ENCODE measurements around the gene CITED4.

CITED4 gene

DNA sequence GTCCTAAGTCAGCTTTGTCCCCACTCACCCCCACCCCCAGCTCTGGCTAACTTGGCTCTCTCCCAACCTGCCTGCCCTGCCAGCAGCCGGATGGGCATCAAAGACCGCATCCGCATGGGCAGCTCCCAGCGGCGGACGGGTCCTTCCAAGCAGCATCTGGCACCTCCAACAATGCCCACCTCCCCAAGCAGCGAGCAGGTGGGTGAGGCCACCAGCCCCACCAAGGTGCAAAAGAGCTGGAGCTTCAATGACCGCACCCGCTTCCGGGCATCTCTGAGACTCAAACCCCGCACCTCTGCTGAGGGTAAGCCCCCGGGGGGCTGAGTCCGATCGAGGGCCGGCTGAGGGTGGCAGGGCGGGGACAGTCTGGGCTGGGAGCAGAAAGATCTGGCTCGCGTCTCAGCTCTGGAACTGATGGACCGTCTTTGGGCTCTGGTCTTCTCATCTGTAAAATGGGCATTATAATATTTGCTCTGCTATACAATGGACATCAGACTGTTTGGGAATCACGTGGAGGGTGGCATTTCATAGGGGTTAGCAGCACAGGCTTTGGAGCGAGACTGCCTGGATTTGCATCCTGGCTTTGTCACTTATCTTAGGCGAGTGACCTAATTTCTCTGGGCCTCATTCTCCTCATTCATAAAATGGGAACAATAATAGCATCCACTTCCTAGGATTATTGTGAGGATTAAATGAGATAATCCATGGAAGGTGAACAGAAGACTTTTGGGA is 31.0 kb downstream of the CITED4 start:
- DNase-seq = no peak

DNA sequence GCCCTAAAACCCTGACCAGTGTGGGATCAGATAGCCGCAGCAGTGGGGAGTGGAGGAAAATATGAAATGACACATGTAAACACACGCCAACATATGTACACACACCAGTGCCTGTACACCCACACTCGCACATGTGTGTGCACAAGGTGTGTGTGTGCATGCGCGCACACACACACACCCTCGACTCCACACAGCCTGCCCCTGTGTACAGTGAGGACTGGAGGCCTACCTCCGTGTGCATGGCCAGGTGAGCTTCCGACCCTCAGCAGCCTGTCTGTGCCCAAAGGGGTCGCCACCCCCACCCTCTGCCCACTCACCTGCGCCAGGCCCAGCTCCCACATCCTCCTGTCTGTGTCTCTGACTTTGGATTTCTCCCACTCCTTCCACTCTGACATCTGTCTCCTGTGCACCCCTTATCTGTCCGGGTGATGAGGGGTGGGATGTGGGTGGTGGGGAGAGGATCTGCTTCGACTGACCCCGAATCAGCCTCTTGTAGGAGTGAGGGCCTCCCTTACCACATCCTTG is 31.7 kb downstream of the CITED4 start:
- no peak for DNase-seq

DNA sequence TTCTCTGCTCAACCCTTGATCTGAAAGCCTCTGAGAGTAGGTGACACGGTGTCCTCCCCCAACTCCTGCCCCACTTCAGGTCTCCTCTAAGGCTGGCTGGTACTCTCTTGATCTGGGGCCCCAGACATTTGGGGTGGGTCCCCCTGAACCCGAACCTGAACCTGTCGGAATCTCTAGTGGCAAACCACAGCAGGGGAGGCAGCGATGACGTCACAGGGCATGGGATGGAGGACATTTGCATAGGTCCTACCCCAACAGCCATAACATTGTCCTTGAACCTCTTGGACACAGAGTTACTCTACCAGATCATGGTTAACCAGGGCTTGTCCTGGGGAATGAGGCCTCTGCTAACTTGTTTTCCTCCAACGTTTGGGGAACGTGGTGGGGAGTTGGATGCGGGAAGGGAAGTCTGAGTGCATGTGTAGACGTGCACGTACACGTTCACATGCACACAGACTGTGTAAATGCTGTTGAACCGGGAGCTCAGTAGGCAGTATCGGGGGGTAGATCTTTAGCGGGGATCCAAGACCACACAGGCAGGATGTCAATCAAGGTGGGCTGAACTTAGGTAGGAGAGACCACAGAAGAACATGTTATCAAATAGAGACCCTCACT is 32.4 kb downstream of the CITED4 start:
- DNase-seq = no peak

DNA sequence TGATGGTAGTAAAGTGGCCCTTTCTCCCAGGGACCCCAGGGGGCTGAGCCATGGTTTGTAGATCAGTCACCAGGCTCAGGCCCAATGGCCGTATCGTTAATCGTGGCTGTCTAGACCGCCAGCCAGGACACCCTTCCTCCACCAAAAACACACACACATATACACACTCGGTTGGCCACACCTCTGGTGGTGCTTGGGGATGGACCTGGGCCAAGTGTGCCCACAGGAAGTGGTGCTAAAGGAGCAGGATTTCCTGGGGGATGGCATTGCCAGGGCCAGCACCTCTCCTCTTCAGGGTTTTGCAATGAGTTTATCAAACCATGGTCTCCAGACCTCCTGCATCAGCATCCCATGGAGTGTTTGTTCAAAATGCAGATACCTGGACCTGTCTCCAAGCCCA is 36.2 kb downstream of the CITED4 start:
- no peak for DNase-seq

DNA sequence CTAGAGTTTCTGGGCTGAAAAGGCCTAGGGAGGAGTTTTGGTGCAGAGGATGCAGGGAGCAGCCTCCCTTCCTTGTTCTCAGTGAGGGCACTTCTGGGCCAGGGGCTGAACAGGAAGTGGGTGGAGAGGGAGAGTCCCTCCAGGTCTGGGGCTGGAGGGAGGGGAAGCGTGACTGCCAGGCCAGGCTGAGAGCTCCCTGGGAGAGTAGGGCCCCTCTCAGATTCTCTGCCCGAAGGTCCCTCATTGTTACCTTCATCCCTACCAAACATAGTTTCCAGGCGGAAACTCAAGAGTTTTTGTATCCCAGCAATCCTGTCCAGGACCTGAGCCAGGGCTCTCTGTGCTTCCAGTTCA is 36.8 kb downstream of the CITED4 start:
- DNase-seq = no peak

DNA sequence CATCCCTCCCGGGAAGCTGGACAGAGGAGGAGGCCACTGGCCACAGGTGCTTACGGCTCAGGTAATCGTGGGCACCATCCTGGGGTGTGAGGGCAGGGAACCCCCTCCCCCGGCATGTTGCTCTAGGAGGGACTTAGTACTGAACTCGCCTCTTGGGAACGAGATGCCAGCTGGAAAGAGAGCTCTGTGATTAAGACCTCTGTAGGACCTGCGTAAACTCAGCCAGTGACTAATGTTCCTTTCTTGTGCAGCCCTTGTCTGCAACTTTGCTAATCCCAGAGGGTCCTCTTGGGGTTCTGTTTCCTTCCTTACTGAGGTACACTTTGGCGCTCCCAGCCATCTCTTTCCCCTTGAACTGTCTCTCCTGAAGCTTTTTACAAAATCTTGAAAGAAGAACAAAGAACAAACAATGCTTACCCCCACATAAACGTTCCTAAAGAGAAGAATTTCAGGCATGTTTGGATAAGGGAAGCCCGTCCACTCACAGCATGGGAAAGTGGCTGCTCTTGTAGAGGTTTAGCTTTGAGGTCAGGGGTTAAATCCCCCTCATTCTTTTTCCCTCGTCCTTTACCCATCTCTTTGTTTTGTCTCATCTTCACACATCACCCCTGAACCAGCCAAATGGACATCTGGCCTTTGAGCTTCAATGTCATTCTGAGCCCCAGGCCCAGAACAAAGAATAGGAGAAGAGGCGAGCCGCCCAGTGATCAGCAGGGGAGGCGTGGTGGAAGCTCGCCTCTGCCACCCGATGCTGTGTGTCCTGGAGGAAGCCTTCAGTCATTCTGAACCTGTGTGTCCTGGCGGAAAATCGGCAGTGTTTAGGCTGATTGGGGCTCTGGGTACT is 37.4 kb downstream of the CITED4 start:
- DNase-seq = no peak

DNA sequence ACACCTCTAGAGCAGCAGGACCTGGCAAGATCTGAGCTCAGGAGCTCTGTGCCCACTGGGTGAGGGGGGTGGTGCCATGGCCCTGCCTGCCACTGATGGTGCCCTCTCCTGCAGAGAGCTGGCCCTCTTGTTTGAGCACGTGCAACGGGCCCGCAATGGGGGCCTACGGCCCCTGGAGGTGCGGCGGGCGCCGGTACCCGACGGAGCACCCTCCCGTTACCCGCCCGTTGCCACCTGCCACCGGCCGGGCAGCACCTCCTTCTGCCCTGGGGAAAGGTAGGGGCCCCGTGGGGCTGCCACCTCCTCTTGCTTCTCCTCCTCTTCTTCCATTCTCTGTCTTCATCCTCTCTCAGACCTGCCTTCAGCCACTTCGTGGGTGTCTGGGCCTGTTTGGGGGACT is 38.2 kb downstream of the CITED4 start:
- DNase-seq = no peak

DNA sequence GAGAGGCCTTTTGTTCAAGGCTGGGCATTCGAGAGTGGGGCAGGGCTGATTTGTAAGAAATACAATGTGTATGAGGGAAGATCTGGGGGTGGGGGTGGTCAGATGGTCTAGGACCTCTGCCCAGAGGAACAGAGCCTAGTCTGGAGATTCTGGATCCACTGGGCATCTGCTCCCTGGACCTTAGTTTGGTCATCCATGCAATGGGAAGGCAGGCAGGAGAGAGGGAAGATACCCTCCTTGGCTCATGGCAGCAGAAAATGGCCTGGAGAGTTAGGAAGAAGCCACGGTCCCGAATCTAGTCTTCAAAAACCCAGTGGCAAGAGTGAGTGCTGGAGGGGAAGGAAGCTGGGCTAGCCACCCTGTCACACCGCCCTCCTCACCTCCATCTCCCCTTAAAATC is 38.8 kb downstream of the CITED4 start:
- DNase-seq = no peak

DNA sequence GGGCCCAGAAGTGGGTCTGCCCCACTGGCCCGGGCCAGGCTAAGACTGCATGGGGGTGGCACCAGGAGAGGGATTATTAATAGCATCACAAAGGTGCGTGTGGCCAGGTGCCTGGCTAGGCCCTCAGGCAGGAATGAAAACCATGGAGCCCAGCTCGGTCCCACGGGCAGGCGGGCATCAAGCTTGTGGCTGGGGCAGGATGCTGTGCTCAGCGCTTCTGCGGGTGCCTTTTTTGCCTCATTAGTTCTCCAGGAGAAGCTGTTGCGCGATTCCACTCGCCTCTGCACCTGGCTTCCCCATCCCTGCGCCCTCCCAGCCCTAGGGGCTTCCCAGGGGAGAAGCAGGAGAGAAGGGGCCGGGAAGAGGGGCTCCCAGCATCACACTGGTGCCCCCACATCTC is 39.3 kb downstream of the CITED4 start:
- DNase-seq = no peak

DNA sequence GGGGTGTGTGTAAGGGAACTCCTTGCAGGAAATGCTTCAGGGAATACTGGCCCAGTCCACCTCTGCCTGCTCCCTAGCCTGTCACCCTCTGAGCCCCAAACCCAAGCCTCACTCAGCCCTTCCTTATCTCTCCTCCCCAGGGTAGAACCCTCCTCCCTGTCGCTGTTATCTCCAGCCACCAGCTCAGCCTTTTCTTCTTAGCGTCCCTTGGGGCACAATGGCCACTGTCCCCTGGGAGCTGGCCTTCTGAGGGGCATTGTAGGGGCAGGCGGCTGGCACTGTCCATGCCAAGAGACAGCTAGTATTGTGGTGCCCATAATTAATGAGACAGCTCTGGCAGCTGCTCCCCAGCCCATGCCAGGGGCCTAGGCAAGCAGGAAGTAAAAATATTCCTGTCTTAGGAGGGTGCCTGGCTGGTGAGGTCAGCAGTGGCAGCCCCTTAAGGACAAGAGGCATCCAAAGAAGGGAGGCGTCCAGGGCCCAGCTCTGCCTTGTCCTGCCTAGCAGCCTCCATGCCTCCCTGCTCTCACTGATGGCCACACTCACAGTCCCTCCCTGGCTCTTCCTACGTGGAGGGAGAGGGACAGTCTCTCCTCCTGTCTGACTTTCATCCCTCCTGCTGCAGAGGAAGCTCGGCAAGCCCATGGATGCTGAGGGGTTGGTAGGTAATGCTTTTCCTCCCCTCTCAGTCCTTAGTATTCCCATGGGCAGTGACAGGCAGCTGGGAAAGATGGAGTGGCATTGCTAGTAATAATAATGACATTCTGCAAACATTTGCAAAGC is 41.1 kb downstream of the CITED4 start:
- peak in 1 of 2 experiments; percentile 18 for DNase-seq

DNA sequence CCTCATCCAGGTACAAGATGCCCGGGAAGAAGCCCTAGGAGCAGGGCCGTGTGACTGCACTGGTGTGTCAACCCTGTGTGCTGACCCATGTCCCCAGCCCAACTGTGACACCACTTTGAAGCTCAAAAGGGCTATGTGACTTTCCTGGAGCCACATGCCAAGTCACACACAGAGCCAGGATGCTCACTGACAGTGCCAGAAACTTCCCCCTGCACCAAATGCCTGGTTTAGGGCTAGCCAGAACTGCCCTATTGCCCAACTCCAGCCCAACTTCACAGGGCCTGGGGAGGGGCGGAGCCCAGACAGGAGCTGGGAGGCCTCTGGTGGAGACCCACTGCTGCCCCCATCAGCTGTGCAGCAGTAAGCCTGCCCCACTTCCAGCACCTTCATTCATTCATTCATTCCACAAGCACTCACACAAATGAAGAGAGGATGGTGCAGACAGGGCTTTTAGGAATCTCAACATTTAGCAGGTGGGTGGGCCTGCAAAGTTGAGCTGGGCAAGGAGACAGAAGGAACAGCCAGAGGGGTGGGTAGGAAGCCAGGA is 41.8 kb downstream of the CITED4 start:
- no peak for DNase-seq

DNA sequence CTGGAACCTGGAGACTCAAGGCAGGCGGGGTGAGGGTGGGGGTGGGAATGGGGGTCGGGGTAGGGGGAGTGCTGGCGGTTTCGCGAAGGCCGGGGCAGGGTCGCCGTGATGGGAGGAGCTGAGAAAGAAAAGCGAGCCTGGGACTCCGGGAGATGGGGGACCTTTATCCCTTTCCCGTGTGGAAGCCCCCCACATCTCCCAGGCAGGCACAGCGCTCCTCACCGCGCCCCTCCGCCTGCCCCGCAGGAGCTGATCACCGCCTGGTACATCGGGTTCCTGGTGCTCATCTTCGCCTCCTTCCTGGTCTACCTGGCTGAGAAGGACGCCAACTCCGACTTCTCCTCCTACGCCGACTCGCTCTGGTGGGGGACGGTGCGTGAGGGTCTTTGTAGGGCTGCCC is 43.1 kb downstream of the CITED4 start:
- no peak for DNase-seq

DNA sequence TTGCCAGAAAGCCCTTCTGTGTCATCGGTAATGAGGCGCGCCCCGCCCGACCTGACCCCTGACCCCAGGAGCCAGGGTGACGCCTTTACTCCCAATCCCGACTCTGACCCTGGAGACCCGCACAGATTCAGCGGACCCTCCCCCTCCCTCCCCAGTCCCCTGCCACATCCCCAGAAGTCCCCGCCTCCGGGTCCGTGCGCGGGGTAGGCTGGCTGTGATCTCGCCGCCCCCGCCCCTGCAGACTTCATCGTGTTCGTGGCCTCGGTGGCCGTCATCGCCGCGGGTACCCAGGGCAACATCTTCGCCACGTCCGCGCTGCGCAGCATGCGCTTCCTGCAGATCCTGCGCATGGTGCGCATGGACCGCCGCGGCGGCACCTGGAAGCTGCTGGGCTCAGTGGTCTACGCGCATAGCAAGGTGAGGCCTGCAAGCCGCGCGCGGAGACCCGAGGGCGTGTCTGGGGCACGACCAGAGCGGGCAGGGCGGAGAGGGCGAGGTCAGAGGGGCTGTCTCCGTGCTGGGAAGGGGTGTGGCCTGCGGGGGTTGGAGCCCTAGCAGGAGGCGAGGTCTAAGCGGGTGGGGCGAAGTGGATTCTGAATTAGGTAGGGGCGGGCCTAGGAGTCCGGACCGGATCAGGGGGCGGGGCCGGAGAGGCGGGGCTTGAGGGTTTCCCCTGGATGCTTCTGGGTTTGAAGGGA is 43.8 kb downstream of the CITED4 start:
- no peak for DNase-seq

DNA sequence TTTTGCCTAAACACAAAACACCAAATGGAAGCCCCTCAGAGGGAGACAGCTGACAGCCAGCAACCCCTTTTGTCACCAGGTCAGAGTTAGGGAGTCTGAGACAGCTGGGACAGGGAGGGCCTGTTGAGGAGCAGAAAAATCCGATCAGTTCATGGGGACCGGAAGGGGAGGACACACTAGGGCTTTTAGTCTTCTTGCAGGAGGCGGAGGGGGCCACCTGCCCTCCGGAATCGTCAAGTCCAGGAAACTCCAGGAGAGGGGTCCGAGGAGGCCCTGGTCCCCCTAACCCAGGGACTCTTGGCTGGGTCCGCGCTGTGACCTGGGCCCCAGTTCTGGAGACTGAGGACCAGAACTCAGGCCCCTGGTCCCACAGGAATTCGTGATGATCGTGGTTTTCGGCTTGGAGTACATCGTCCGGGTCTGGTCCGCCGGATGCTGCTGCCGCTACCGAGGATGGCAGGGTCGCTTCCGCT is 44.3 kb downstream of the CITED4 start:
- no peak for DNase-seq

DNA sequence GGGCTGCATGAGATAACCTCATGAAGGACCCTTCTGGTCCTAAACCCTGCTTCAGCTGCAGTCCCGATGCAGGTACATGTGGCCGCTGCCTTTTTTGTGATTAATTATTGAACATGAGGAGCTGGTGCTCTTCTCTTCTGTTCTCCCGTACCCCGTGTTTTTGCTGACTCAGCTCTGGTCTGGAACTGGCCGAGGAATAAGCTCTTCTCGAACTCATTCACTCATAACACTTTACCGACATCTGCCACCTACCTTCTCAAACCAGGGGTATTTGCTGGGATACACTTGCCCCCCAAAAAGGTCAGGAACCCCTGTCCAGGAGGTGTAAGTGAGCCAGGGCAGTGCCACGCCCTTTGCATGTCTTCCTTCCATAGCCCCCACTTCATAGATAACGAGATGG is 46.7 kb downstream of the CITED4 start:
- no peak for DNase-seq
